ENCODE measurements around the gene IL6R.

IL6R gene

GRCh38 chr1:154488922-154489321, 83.8 kb downstream of the IL6R start:
- DNase-seq (ENCODE audit: low read depth) = no peak
- H3K4me3 ChIP-seq (ENCODE audit: control insufficient read depth, low read depth, low read length) = no peak overlapping the region
- TF ChIP-seq CTCF (IDR thresholded peaks at IDR 0.05; ENCODE audit: control insufficient read depth, insufficient read depth, low read depth, low read length, missing control alignments) = no peak

- no peak overlapping the region for H3K4me3 ChIP-seq (ENCODE audit: control insufficient read depth, low read depth, low read length)
- no peak for TF ChIP-seq CTCF (IDR thresholded peaks at IDR 0.05; ENCODE audit: control insufficient read depth, insufficient read depth, low read depth, low read length, missing control alignments)
- no peak for DNase-seq (ENCODE audit: low read depth)
Observed at GRCh38 chr1:154489695-154490274, 84.6 kb downstream of the IL6R start.

GRCh38 chr1:154490317-154490716, 85.2 kb downstream of the IL6R start:
- no peak for DNase-seq (ENCODE audit: low read depth)
- H3K4me3 ChIP-seq (ENCODE audit: control insufficient read depth, low read depth, low read length) = no peak overlapping the region
- TF ChIP-seq CTCF (IDR thresholded peaks at IDR 0.05; ENCODE audit: control insufficient read depth, insufficient read depth, low read depth, low read length, missing control alignments) = no peak

GRCh38 chr1:154492115-154492514, 87.0 kb downstream of the IL6R start:
- TF ChIP-seq CTCF (IDR thresholded peaks at IDR 0.05; ENCODE audit: control insufficient read depth, insufficient read depth, low read depth, low read length, missing control alignments) = no peak
- DNase-seq (ENCODE audit: low read depth) = no peak
- no peak overlapping the region for H3K4me3 ChIP-seq (ENCODE audit: control insufficient read depth, low read depth, low read length)

GRCh38 chr1:154493276-154493675, 88.1 kb downstream of the IL6R start:
- no peak for DNase-seq (ENCODE audit: low read depth)
- H3K4me3 ChIP-seq (ENCODE audit: control insufficient read depth, low read depth, low read length) = no peak overlapping the region
- TF ChIP-seq CTCF (IDR thresholded peaks at IDR 0.05; ENCODE audit: control insufficient read depth, insufficient read depth, low read depth, low read length, missing control alignments) = no peak

GRCh38 chr1:154495496-154496273, 90.5 kb downstream of the IL6R start:
- no peak for DNase-seq (ENCODE audit: low read depth)
- no peak overlapping the region for H3K4me3 ChIP-seq (ENCODE audit: control insufficient read depth, low read depth, low read length)
- TF ChIP-seq CTCF (IDR thresholded peaks at IDR 0.05; ENCODE audit: control insufficient read depth, insufficient read depth, low read depth, low read length, missing control alignments) = no peak
